Fibroblast of skin of left quadriceps (primary cell): ENCODE results near the gene MGME1.
"Not testable (repeated sequence)": the region's sequence is repeated elsewhere in the genome, so short reads cannot be mapped to it uniquely, and the experiment has no call there.

ENCODE experiments used
- DNase-seq, 2 experiments: peaks; one replicate each; pipeline ENCODE4 v3.0.0-alpha.2; 2013; ENCODE audit warnings: low read depth in 2 of 2

The MGME1 gene

DNA sequence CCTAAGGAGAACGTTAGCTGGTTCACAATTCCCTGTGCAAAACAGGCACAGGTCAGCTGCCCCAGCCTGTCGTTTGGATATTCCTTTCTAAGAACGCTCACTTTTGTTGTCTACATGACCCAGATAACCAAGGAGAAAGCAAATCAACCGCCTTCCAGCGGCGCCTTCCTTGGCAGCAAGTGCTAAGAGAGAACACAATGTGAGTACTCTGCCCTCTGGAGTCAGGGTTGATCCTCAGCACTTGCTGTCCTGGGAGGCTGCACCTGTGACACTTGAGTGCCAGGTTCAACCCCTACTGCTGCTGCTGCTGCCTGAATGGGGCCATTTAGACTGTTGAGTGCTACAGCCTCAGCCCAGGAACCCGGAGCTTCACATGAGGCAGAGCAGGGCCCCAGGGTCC lies 52.1 kb downstream of the MGME1 start:
- DNase-seq = no peak

DNA sequence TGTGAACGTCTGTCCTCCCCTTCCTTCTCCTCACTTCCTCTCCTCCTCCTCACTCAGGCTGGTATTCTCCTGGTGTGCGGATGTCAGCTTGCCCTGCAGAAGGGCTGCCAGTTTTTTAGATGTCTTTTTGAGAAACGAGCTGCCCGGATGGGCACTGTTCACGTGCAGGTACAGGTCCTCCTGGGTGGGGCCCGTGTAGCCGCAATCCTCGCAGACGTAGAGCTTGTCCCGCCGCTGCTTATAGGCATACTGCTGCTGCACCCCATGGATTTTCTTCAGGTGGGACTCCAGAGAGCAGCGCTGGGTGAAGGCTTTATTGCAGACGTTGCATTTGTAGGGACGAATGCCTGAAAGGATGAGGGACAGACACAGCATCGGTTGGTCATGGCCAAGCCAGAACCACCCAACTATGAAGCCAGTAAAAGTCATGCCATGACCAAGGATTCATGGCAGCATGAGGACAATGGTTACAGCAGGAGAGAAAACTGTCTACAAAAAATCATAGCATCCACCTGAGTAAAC lies 55.8 kb downstream of the MGME1 start:
- DNase-seq = no peak

DNA sequence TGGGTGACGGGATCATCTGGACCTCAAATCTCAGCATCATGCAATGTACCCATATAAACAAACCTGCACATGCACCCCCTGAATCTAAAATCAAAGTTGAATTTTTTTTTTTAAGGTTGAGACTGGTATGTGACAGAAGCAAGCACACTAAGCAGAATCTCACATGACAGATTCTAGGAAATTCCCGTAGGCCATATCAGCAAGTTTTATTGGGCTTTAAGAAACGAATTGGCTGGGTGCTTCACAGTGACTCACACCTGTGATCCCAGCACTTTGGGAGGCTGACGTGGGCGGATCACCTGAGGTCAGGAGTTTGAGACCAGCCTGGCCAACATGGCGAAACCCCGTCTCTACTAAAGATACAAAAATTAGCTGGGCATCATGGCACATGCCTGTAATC lies 58.2 kb downstream of the MGME1 start:
- DNase-seq = not testable (repeated sequence)

DNA sequence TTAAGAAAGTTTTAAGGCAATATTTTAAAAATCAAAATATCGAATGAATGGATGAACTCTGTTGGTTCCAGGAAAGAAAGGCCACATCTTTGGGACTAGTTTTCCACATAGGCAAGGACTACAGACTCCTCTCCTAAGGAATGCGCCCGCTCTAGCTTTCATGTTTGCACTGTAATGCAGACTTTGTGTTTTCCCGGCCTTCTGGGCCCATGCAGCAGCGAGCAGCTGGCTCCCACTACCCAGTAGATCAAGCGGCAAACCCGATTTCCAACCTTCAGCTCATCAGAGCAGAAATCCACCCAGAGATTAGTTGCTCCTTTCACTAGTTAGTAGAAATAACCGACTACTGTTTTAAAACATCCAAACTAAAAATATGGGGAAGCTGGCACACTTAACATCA lies 61.2 kb downstream of the MGME1 start:
- no peak for DNase-seq

DNA sequence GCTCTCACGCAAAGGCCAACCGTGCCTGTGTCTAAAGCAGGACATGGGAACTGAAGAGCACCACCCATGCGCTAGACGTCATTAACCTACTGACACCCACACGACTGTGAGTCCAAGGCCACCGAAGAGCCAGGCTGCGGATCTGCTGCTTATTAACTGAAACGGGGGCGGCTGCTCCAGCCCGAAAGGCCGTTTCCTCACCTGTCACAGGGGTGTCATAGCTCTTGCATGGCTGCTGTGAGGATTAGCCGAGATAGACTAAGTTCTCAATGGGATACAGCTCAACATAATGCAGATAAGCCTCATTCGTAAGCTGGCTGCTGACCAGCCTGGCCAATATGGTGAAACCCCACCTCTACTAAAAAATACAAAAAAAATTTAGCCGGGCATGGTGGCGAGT lies 62.2 kb downstream of the MGME1 start:
- no peak for DNase-seq

DNA sequence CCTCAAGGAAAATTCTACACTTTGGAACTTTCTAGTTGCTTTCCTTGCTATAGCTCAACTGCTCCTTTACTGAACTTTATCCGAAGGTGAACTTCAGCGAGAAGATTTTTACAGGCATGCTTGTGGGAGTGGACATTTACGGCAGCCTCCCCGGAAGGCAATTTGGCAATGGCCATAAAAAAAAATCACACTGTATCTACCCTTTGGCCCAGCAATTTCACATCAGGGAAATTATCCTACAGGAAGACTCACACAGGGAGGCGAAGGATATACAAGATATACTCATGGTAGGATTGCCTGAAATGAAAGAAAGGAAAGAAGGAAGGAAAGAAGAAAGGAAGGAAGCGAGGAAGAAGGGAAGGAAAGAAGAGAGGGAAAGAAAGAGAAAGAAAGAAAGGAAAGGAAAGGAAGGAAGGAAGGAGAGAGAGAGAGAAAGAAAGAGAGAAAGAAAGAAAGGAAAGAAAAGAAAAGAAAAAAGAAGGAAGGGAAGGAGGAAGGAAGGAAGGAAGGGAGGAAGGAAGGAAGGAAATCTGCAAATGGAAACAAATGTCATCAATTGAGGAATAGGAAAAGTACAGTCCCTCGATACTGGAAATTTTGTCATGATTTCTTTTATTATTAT lies 63.2 kb downstream of the MGME1 start:
- DNase-seq = no peak

DNA sequence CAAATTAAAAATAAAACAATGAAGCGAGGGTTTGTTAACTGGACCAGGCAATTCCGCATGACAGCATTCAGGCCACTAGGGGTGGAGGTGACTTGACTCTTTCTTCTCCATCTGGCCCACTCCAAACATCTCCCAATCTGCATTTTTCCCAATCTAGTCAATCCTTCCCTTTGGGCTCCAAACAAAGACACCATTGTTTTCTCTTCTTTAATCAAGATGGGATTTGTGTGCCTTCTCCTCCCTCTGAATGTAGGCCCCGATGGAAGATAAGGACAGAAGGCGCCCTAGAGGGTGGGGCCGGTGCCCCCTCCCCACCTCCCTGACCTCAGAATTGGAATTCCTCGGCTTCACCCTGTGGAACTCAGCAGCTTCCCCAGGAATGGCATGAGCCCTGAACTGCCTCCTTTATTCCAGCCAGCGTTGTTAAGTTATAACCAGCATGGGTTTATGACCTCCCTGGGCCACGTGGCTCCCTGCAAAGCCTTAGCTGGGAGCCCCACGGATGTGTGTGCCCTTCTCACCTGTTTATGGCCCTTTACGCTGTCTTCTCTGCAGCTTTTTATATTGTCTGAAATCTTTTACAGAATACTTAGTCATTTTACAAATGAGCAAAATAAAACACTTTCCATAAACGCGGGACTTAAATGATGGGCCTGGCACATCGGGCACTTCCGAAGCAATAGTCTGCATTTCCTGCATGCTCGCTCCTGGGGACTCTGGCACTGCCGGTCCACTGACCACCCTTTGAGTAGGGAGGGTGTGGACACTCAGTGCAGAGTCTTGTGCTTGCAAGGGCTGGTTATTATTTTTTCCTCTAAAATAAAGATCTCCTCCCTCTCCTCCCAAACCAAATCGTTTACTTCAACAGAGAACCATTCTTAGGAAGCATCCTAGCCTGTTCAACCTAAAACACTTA lies 64.4 kb downstream of the MGME1 start:
- DNase-seq = no peak

DNA sequence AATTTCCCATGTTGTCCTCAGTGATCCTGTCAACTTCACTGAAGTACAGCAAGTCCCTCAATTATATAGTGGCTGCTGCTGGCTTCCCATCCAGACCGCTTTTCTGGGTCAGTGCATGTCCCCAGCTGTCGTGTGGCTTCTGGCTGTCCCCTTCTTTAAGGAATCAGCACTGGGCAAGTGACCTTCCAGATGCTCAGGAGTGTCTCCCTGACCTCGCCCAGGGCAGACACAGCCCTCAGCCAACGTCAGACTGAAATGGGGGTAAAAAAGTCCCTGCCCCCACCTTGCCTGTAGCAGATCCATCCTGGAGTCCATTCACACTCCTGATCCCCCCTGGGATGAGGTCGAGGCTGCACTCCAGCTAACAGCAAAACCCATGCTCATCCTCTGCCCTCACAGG lies 65.2 kb downstream of the MGME1 start:
- no peak for DNase-seq

DNA sequence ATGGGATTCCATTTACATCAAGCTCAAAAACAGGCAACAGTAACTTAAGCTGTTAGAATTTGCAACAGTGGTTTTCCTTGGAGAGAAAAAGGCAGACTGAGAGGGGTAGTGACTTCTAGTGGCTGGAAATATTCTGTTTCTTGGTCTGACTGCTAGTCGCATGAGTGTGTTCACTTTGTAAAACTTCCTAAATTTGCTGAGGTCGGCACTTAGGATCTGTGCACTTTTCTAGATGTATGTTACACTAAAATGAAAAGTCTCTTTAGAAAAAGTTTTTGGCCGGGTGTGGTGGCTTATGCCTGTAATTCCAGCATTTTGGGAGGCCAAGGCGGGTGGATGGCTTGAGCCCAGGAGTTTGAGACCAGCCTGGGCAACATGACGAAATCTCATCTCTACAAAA lies 70.2 kb downstream of the MGME1 start:
- no peak for DNase-seq
